GM13977 (cell line): ENCODE data around the gene GNMT.
A peak's percentile ranks its signal among the peaks of the same experiment; 100 is the strongest.

Experiments
- DNase-seq: peaks from one replicate; pipeline ENCODE4 v3.0.0; 2012; ENCODE audit warnings: low spot score
- CTCF ChIP-seq: IDR thresholded peaks from 2 replicates; pipeline ENCODE4 v1.5.1; 2012; ENCODE audit warnings: mild to moderate bottlenecking, control low read depth; ENCODE audit not compliant: insufficient read depth; ENCODE audit errors: extremely low read depth, missing control alignments
- in situ Hi-C: fragments of 300-500 bp; cut with MboI; formaldehyde crosslinking; loops from one replicate; pipeline ENCODE4 v1.12.0; 2022; ENCODE audit warnings: low sequenced_read_pairs, low pct_unique_long_range_greater_than_20kb, mixed read lengths, inconsistent platforms; ENCODE audit not compliant: unreplicated experiment

GNMT gene

DNA sequence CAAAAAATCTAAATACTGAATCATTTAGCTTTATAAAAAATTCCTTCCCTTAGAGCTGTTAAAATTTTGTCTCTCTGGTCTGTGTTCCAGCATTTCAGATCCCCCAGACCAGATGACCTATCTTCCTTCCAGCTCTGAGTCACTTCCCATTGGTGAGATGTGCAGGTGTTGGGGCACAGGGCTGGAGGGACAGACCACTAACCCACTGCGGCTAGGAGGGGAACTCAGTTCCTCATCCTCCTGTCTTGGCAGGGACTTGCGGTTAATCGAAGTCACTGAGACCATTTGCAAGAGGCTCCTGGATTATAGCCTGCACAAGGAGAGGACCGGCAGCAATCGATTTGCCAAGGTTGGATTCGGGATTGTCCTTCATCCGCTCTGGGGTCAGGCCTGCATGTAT, 25.2 kb upstream of the GNMT start:
- in situ Hi-C loops: no loop called here
- no peak for TF ChIP-seq CTCF
- peak; percentile 28 for DNase-seq

DNA sequence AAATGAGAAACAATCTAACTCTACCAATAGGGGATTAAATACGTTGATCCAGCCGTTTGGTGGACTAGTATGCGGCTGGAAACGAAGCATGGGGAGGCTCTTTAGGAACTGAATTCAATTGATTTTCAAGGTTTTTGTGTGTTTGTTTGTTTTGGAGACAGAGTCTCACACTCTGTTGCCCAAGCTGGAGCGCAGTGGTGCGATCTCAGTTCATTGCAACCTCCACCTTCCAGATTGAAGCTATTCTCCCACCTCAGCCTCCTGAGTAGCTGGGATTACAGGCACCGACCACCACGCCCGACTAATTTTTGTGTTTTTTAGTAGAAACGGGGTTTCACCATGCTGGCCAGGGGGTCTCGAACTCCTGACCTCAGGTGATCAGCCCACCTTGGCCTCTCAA, 24.2 kb upstream of the GNMT start:
- in situ Hi-C loops: no loop called here
- no peak for TF ChIP-seq CTCF
- DNase-seq: no peak

DNA sequence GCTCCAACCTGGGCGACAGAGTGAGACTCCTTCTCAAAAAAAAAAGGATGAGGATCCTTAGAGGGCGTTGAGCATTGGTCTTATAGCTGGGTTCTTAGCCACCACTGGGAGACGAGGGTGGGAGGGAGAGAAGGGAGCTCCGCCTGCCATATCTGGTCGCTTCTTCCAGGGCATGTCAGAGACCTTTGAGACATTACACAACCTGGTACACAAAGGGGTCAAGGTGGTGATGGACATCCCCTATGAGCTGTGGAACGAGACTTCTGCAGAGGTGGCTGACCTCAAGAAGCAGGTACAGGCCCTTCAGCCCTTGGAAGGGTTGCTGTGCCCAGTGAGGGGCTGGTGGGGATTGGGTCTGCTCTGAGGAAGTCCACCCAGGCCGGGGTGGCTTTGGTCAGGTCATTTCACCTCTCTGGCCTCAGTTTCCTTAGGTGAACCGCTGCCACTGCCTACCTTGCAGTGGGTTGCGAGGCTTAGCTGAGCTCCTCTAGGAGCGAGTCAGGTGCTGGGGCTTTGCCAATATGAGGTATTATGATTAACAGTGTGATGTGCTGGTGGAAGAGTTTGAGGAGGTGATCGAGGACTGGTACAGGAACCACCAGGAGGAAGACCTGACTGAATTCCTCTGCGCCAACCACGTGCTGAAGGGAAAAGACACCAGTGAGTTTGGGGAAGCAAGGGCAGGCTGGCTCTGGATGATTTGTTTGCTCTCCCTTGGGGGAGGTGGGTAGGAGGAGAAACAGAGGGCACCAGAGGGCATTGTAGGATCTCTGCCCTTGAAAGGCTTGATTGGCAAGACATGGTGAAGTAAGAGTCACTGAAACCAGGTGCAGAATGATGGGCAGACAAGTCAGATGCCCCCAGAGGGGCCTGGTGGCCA, 22.8 kb upstream of the GNMT start:
- no peak for DNase-seq
- in situ Hi-C loops: no loop called here
- no peak for TF ChIP-seq CTCF

DNA sequence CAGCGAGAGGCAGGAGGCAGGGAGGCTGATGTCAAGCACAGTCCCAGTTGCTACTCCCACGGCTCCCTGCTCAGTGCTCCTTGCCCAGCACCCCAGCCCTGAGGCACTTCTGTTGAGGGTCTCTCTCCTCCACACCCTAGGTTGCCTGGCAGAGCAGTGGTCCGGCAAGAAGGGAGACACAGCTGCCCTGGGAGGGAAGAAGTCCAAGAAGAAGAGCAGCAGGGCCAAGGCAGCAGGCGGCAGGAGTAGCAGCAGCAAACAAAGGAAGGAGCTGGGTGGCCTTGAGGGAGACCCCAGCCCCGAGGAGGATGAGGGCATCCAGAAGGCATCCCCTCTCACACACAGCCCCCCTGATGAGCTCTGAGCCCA, 22.1 kb upstream of the GNMT start:
- in situ Hi-C loops: no loop called here
- DNase-seq: no peak
- no peak for TF ChIP-seq CTCF

DNA sequence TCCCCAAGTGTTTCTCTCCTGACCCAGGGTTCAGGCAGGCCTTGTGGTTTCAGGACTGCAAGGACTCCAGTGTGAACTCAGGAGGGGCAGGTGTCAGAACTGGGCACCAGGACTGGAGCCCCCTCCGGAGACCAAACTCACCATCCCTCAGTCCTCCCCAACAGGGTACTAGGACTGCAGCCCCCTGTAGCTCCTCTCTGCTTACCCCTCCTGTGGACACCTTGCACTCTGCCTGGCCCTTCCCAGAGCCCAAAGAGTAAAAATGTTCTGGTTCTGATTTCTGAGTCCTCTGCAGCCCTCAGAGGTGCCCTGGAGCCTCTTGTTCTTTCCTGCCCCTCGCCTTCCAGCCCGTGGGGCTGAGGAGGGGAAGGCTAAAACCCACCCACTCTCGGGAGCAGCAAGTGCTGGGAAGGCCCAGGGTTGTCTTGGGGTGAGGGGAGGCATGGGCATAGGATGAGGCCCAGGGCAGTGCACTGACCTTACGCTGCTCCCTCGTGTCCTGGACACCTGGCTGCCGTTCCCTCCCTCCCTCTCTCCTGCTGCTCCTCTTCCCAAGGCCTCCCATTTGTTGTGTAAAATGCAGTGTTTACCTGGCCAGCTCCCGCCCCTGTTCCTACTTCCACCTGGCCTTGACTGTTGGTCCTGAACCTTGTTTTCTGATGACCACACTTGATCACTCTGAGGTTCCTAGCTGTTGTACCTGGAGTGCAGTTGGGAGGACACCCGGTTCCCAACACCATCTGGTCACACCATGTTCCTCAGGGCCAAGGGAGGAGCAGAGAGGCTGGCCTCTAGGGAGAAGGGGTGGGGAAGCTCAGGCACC, 21.4 kb upstream of the GNMT start:
- in situ Hi-C loops: no loop called here
- no peak for DNase-seq
- TF ChIP-seq CTCF: no peak

- in situ Hi-C loops: no loop called here
- no peak for TF ChIP-seq CTCF
- DNase-seq: no peak
Observed at GRCh38 chr6:42939810-42940167, 20.8 kb upstream of the GNMT start.
